Keratinocyte (primary cell): ENCODE measurements around the gene ZNF850. TPM values are rescaled to one million over a fixed set of nuclear protein-coding genes. Genes with fewer than 3 reads are reported as not detected.

ENCODE experiments used
- DNase-seq: peaks from one replicate; pipeline ENCODE4 v3.0.0-alpha.2; 2011; ENCODE audit warnings: low read depth, missing footprints, low spot score
- FAIRE-seq: peaks from 2 replicates; lab custom pipeline; 2011; peaks lifted over from hg19 to GRCh38; lab: Jason Lieb, UNC
- H2AFZ ChIP-seq: 2 replicates; pipeline ENCODE4 v1.6.0; 2012; ENCODE audit warnings: low read length, control low read depth, inconsistent platforms; ENCODE audit not compliant: control insufficient read depth
- H3K27ac ChIP-seq: 2 replicates; pipeline ENCODE4 v1.5.1; 2011; ENCODE audit warnings: low read length; ENCODE audit not compliant: control insufficient read depth, insufficient read depth
- H3K27me3 ChIP-seq: 3 replicates; pipeline ENCODE4 v1.6.0; 2011; ENCODE audit warnings: low read length; ENCODE audit not compliant: control insufficient read depth, insufficient read depth; ENCODE audit errors: extremely low read depth
- H3K36me3 ChIP-seq, 2 experiments: 2 replicates in 1 of 2; 3 replicates in 1 of 2; pipeline ENCODE4 v1.5.1; 2011; ENCODE audit warnings: low read length in 2 of 2, mild to moderate bottlenecking in 1 of 2; ENCODE audit not compliant: control insufficient read depth in 2 of 2, insufficient read depth in 2 of 2; ENCODE audit errors: extremely low read depth in 1 of 2
- H3K4me1 ChIP-seq: 3 replicates; pipeline ENCODE4 v1.5.1; 2011; ENCODE audit warnings: low read length; ENCODE audit not compliant: control insufficient read depth, insufficient read depth; ENCODE audit errors: extremely low read depth
- H3K4me2 ChIP-seq: 3 replicates; pipeline ENCODE4 v1.6.0; 2011; ENCODE audit warnings: low read depth, low read length; ENCODE audit not compliant: control insufficient read depth, insufficient read depth; ENCODE audit errors: extremely low read depth
- H3K4me3 ChIP-seq, 3 experiments: fragments of 200-600 bp in 1 of 3; sonication (generic) in 1 of 3; 2 replicates in 2 of 3; 3 replicates in 1 of 3; pipeline ENCODE4 v1.5.1; 2011 to 2016; ENCODE audit warnings: low read length in 3 of 3, mild to moderate bottlenecking in 3 of 3, control low read depth in 2 of 3, inconsistent platforms in 1 of 3, low read depth in 1 of 3, mixed read lengths in 1 of 3, mixed run types in 1 of 3, moderate library complexity in 1 of 3; ENCODE audit not compliant: control insufficient read depth in 2 of 3, insufficient read depth in 2 of 3; ENCODE audit errors: extremely low read depth in 1 of 3
- H3K79me2 ChIP-seq: 2 replicates; pipeline ENCODE4 v1.6.0; 2012; ENCODE audit warnings: low read length; ENCODE audit not compliant: control insufficient read depth, insufficient read depth
- H3K9ac ChIP-seq: 3 replicates; pipeline ENCODE4 v1.6.0; 2011; ENCODE audit warnings: low read length; ENCODE audit not compliant: control insufficient read depth, insufficient read depth; ENCODE audit errors: extremely low read depth
- H3K9me1 ChIP-seq: 3 replicates; pipeline ENCODE4 v1.6.0; 2011; ENCODE audit warnings: low read length; ENCODE audit not compliant: control insufficient read depth, insufficient read depth; ENCODE audit errors: extremely low read depth
- H3K9me3 ChIP-seq: 2 replicates; pipeline ENCODE4 v1.5.1; 2012; ENCODE audit warnings: low read depth, low read length; ENCODE audit not compliant: control insufficient read depth
- H4K20me1 ChIP-seq: 3 replicates; pipeline ENCODE4 v1.6.0; 2011; ENCODE audit warnings: low read length; ENCODE audit not compliant: control insufficient read depth, insufficient read depth; ENCODE audit errors: extremely low read depth
- EZH2 ChIP-seq: IDR thresholded peaks from one replicate; pipeline ENCODE4 v1.6.1; 2012; ENCODE audit warnings: inconsistent platforms, mild to moderate bottlenecking, low read length, moderate library complexity
- dilution Hi-C: fragments of 300-500 bp; cut with MboI; formaldehyde crosslinking; loops from one replicate; pipeline ENCODE4 v1.7.0; 2020; ENCODE audit warnings: low sequenced_read_pairs; ENCODE audit not compliant: extremely low pct_ligation_motif_present
- polyA plus RNA-seq, 5 experiments: library from polyadenylated mRNA; depleted of rRNA in 3 of 5; stranded (reverse) in 3 of 5; stranded (forward) in 1 of 5; unstranded in 1 of 5; fragments of >200 nt; gene quantifications; 1 replicate in 1 of 5; 2 replicates in 3 of 5; 3 replicates in 1 of 5; pipeline versions ENCODE4 v1.2.1 to v1.2.3, GENCODE V29; 2011 to 2012; ENCODE audit warnings: missing spikeins in 2 of 5, low read depth in 1 of 5, low replicate concordance in 1 of 5
- TF ChIP-seq, protein P1 (sequence below), 3 experiments: IDR thresholded peaks in 1 of 3; conservative IDR thresholded peaks in 1 of 3; optimal IDR thresholded peaks in 1 of 3; 2 replicates in 2 of 3; 3 replicates in 1 of 3; pipeline versions ENCODE3 to v1.5.1; 2011; ENCODE audit warnings: low read length in 3 of 3, mild to moderate bottlenecking in 3 of 3, moderate library complexity in 2 of 3, control low read depth in 1 of 3, inconsistent platforms in 1 of 3; ENCODE audit not compliant: insufficient read depth in 2 of 3; ENCODE audit errors: extremely low read depth in 1 of 3

Gene ZNF850
- polyA plus RNA-seq, 1 donor (not counting 4 experiments of a cell fraction or from before 2014, with no cell fraction given) = 1.4 TPM

GRCh38 chr19:36719687-36720556 is 52.7 kb downstream of the ZNF850 start:
- H3K9me1 ChIP-seq = no peaks in the 10 kb centered on the region
- H3K9me3 ChIP-seq = peaks cover 48% of the 10 kb centered on the region
- TF ChIP-seq EZH2 = no peak
- TF ChIP-seq, protein P1, sequence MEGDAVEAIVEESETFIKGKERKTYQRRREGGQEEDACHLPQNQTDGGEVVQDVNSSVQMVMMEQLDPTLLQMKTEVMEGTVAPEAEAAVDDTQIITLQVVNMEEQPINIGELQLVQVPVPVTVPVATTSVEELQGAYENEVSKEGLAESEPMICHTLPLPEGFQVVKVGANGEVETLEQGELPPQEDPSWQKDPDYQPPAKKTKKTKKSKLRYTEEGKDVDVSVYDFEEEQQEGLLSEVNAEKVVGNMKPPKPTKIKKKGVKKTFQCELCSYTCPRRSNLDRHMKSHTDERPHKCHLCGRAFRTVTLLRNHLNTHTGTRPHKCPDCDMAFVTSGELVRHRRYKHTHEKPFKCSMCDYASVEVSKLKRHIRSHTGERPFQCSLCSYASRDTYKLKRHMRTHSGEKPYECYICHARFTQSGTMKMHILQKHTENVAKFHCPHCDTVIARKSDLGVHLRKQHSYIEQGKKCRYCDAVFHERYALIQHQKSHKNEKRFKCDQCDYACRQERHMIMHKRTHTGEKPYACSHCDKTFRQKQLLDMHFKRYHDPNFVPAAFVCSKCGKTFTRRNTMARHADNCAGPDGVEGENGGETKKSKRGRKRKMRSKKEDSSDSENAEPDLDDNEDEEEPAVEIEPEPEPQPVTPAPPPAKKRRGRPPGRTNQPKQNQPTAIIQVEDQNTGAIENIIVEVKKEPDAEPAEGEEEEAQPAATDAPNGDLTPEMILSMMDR (optimal IDR thresholded peaks at IDR 0.05 in 1 of 3, IDR thresholded peaks at IDR 0.05 in 1 of 3, conservative IDR thresholded peaks at IDR 0.05 in 1 of 3; ENCODE audit: extremely low read depth in 1 of 3, insufficient read depth in 2 of 3, low read length in 3 of 3) = no peak
- H3K4me1 ChIP-seq = no peaks in the 10 kb centered on the region
- no peaks in the 10 kb centered on the region for H4K20me1 ChIP-seq
- no peak overlapping the region for H3K9ac ChIP-seq
- no peak overlapping the region for H3K4me2 ChIP-seq
- no peaks in the 10 kb centered on the region for H3K27me3 ChIP-seq
- DNase-seq (no peak), FAIRE-seq (no peak)
- H3K79me2 ChIP-seq = no peaks in the 10 kb centered on the region
- no peak overlapping the region for H3K27ac ChIP-seq
- no peak overlapping the region for H2AFZ ChIP-seq
- dilution Hi-C loops = no loop called here
- H3K4me3 ChIP-seq = no peak overlapping the region
- H3K36me3 ChIP-seq = peaks cover 5 to 20% of the 10 kb centered on the region in 2 experiments

DNA sequence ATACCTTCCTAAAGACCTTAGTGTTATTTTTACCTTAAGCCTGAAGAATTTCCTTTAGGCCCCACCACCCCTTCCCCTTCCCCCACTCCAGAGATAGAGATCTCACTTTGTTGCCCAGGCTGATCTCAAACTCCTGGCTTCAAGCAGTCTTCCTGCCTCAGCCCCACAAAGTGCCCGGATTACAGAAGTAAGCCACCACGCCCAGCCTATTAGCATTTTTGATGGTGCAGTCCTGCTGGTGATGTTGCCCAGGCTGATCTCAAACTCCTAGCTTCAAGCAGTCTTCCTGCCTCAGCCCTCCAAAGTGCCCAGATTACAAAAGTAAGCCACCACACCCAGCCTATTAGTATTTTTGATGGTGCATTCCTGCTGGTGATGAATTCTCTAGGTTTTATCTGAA is 63.2 kb downstream of the ZNF850 start:
- Histone ChIP-seq H3K79me2 (peaks cover 53% of the 10 kb centered on the region), H3K9me1 (no peaks in the 10 kb centered on the region), H3K36me3 (peaks cover 11 to 19% of the 10 kb centered on the region in 2 experiments), H3K4me3 (no peak overlapping the region), H3K27ac (no peak overlapping the region), H4K20me1 (no peaks in the 10 kb centered on the region), H3K27me3 (no peaks in the 10 kb centered on the region), H3K4me2 (no peak overlapping the region), H3K4me1 (no peaks in the 10 kb centered on the region), H2AFZ (no peak overlapping the region), H3K9ac (no peak overlapping the region), H3K9me3 (peaks cover 34% of the 10 kb centered on the region)
- dilution Hi-C loops = no loop called here
- FAIRE-seq (no peak), DNase-seq (no peak)
- TF ChIP-seq EZH2 = no peak
- TF ChIP-seq, protein P1 (optimal IDR thresholded peaks at IDR 0.05 in 1 of 3, IDR thresholded peaks at IDR 0.05 in 1 of 3, conservative IDR thresholded peaks at IDR 0.05 in 1 of 3; ENCODE audit: extremely low read depth in 1 of 3, insufficient read depth in 2 of 3, low read length in 3 of 3) = no peak
